GM19043 (cell line): Measurements from ENCODE around the gene NCBP3.

Experiments
- ATAC-seq: cut with Tn5 transposase; IDR thresholded peaks from one replicate; pipeline ENCODE4 v1.9.1; 2021; ENCODE audit warnings: low read depth; ENCODE audit not compliant: unreplicated experiment

NCBP3 gene

DNA sequence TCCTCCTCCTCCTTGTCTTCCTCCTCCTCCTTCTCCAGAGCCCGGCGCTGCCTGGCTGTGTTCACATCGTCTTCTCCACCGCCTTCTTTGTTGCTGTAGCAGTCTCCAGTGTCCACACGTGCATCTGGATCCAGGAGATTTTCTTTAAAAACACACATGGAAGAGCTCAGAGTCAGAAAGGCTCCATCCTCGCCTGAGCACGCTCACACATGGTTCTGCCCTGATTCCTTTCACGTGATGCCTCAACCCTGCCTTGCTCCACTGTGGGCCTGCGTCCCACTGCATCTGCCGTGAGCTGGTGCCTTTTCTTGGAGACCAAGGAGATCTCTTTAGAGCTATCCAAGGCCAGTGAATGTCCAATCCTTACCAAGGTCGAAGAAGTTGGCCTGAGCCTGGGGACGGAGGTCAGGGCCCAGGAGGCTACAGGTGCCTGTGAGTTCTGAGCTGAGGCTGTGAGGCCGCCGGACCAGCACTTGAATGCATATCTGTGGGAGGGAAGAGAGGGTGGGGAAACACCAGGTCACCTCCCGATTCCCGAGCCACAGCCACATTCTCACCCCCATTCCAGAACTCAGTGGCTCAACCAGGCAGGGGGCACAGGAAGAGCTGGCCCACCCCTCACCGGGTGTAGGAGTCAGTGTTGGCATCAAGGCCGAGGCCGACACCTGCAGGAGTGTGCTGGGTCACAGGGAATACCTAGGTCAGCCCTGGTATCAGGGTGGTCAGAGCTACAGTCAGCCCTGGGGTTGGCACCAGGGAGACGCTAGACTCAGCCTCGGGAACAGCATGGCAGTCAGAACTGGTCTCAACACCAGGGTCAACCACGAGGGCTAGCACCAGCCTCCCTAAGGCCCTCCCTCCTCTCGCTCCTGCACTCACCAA is 84.8 kb downstream of the NCBP3 start:
- ATAC-seq = no peak

GRCh38 chr17:3759597-3760216 is 86.3 kb downstream of the NCBP3 start:
- no peak for ATAC-seq

DNA sequence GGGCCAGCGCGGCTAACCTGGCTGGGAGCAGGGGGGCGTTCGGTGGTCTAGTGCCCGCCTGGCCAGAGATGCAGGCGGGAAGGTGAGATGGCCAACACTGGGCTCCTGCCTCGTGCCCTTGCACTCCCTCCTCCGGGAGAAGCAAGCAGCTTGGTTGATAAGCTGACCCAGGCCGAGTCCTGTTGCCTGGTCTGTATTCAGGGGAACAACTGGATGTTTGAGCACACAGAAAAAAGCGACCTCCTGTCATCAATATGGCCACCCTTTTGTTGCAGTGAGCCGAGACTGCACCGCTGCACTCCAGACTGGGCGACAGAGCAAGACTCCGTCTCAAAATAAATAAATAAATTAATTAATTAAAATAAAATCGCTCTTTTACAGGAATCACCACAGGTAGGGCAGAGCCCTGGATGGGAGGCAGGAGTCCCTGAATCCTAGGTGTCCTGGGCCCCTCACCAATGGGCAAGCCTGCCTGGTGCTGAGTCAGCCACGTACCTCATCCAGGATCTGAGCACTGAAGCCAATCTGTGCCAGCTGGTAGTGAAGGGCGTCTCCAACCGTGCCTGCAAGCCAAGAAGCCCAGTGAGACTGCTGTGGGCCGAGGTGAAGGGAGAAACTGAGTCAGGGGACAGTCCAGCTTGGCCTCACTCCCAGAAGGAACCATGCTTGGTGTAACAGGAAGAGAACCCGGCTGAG is 90.6 kb downstream of the NCBP3 start:
- ATAC-seq = no peak

DNA sequence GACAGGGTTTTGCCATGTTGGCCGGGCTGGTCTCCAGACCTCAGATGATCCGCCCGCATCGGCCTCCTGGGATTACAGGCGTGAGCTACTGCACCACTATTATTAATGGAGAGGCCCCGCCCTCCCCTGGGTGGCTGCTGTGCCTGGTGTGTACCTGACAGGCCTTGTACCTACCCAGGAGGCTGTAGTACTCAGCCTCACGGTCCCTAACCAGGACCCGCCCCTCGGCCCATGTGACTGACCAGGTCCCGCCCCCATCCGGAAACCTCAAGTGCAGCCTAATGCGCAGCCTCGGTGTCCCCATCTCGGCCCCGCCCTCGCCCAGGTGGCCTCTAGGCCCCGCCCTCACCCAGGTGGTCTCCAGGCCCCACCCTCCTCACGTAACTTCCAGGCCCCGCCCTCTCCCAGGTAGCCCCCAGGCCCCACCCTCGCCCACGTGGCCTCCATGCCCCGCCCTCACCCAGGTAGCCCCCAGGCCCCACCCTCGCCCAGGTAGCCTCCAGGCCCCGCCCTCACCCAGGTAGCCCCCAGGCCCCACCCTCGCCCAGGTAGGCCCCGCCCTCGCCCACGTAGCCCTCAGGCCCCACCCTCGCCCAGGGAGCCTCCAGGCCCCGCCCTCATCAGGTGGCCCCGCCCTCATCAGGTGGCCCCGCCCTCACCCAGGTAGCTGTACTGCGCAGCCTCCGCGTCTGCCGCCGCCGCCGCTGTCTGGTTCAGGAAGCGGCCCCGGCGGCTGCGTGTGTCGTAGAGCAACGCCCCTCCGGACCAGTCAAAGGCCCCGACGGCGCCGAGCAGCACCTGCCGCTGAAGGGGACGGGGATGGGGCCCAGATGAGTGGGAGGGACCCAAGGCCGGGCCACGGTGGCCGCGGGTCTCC is 91.3 kb downstream of the NCBP3 start:
- no peak for ATAC-seq

DNA sequence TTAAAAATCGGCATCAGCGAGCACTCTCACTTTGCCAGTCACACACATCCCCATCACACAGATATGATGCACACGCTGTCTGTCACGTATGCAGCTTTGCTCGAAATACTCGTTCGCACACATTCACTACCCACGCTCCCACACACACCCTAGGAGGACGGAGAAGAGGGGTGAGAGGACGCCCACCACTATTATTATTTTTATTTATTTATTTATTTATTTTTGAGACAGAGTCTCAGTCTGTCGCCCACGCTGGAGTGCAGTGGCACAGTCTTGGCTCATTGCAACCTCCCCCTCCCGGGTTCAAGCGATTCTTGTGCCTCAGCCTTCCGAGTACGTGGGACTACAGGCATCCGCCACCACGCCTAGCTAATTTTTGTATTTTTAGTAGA is 92.0 kb downstream of the NCBP3 start:
- ATAC-seq = no peak

DNA sequence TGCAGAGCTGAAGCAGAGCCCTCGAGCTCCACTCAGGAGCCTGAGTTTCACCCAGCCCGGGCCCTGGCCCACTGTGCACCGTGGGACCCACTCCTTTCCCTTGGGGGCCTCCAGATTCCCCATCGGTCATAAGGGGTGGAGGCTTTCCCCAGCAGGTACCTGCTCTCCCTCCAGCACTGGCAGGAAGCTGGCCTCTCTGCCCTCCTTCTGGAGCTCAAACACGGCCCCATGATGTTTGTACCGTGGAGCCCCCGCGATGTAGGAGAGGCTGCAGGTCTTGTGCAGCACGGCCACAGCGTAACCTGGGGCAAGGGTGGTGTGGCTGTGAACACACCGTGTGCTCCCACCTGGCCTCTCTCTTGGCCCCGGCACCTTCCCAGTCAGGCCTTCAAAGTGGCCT is 92.4 kb downstream of the NCBP3 start:
- ATAC-seq = no peak
